ENCODE measurements around the gene SPATA22.
"Not testable (repeated sequence)": the region's sequence is repeated elsewhere in the genome, so short reads cannot be mapped to it uniquely, and the experiment has no call there.

- TF ChIP-seq, protein P1, sequence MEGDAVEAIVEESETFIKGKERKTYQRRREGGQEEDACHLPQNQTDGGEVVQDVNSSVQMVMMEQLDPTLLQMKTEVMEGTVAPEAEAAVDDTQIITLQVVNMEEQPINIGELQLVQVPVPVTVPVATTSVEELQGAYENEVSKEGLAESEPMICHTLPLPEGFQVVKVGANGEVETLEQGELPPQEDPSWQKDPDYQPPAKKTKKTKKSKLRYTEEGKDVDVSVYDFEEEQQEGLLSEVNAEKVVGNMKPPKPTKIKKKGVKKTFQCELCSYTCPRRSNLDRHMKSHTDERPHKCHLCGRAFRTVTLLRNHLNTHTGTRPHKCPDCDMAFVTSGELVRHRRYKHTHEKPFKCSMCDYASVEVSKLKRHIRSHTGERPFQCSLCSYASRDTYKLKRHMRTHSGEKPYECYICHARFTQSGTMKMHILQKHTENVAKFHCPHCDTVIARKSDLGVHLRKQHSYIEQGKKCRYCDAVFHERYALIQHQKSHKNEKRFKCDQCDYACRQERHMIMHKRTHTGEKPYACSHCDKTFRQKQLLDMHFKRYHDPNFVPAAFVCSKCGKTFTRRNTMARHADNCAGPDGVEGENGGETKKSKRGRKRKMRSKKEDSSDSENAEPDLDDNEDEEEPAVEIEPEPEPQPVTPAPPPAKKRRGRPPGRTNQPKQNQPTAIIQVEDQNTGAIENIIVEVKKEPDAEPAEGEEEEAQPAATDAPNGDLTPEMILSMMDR (conservative IDR thresholded peaks at IDR 0.05; ENCODE audit: low read length) = not testable (repeated sequence)
- TF ChIP-seq EZH2phosphoT487 (IDR thresholded peaks at IDR 0.05; ENCODE audit: borderline replicate concordance) = not testable (repeated sequence)
Observed at GRCh38 chr17:3514167-3514566, 42.5 kb upstream of the SPATA22 start.
